ENCODE results near the gene ABCA2. TPM values are rescaled to one million over a fixed set of nuclear protein-coding genes. Genes with fewer than 3 reads are reported as not detected.

ABCA2 gene
- total and polyA plus RNA-seq, 9 of the 15 experiments (the other 6 are each of a cell fraction or from before 2014, with no cell fraction given), result 0.69 to 16.3 (median 6.1) TPM; not detected in 2

DNA sequence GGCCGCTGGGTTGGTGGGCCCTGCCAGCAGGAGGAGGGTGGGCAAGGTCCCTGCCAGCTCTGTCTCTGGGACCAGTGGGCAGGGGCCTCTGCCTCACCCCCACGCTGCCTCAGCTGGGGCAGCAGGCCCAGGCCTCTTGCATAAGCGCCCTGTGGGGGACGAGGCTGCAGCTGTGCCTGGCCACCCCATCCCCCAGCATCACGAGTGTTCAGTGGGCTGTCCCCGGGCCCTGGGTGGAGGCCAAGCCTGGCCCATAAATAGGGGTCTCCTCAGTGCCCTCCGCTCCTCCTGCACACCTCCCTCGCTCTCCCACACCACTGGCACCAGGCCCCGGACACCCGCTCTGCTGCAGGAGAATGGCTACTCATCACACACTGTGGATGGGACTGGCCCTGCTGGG, 50.8 kb downstream of the ABCA2 start, which contains the start of gene PTGDS:
Gene PTGDS, plus strand, starts transcription at position 282 of the 400 bp plus-strand sequence. Its CDS starts 75 bp downstream, at position 357.
- peak within 1 kb of the TSS; percentile 51 to 92; a peak in 3 of 4 replicates for H3K9ac ChIP-seq (ENCODE audit: insufficient read depth in 1 of 2, low read depth in 2 of 2, low read length in 2 of 2)
- peak within 1 kb of the TSS; percentile 54 for H3K4me3 ChIP-seq
- ChIA-PET CTCF (ENCODE audit: low intra/inter-chr PET ratio) (no interaction called here), POLR2A (interaction anchor here (0.7 to 1.4 kb wide), 2 partner anchors 11 to 45 kb away, joined by 3 to 4 read pairs; no protein-coding TSS in a partner anchor)
- no peak for ATAC-seq
- BruUV-seq (replicated peaks), result no TSS peak
- peaks cover 9 to 96% of the 10 kb centered on the region in 2 experiments; a peak in 4 of 5 replicates for H3K4me1 ChIP-seq (replicated peaks in 1 of 2; ENCODE audit: control insufficient read depth in 2 of 2, insufficient read depth in 2 of 2, low read length in 2 of 2)
- H3K4me2 ChIP-seq (ENCODE audit: insufficient read depth, low read length), result peak within 1 kb of the TSS; percentile 82
- in situ Hi-C loops (cut with MboI) (no loop called here), intact Hi-C loops (cut with micrococcal nuclease) (no loop called here)
- TF ChIP-seq, protein P1, sequence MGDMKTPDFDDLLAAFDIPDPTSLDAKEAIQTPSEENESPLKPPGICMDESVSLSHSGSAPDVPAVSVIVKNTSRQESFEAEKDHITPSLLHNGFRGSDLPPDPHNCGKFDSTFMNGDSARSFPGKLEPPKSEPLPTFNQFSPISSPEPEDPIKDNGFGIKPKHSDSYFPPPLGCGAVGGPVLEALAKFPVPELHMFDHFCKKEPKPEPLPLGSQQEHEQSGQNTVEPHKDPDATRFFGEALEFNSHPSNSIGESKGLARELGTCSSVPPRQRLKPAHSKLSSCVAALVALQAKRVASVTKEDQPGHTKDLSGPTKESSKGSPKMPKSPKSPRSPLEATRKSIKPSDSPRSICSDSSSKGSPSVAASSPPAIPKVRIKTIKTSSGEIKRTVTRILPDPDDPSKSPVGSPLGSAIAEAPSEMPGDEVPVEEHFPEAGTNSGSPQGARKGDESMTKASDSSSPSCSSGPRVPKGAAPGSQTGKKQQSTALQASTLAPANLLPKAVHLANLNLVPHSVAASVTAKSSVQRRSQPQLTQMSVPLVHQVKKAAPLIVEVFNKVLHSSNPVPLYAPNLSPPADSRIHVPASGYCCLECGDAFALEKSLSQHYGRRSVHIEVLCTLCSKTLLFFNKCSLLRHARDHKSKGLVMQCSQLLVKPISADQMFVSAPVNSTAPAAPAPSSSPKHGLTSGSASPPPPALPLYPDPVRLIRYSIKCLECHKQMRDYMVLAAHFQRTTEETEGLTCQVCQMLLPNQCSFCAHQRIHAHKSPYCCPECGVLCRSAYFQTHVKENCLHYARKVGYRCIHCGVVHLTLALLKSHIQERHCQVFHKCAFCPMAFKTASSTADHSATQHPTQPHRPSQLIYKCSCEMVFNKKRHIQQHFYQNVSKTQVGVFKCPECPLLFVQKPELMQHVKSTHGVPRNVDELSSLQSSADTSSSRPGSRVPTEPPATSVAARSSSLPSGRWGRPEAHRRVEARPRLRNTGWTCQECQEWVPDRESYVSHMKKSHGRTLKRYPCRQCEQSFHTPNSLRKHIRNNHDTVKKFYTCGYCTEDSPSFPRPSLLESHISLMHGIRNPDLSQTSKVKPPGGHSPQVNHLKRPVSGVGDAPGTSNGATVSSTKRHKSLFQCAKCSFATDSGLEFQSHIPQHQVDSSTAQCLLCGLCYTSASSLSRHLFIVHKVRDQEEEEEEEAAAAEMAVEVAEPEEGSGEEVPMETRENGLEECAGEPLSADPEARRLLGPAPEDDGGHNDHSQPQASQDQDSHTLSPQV (IDR thresholded peaks at IDR 0.05), result no peak
- no peak for TF ChIP-seq SOX6 (IDR thresholded peaks at IDR 0.05)
- H3K79me2 ChIP-seq (ENCODE audit: control insufficient read depth, insufficient read depth, low read length), result no peaks in the 10 kb centered on the region
- no peaks in the 10 kb centered on the region for H3K36me3 ChIP-seq (ENCODE audit: control insufficient read depth, insufficient read depth, low read length)
- H3K9me1 ChIP-seq (ENCODE audit: control insufficient read depth, insufficient read depth, low read length), result no peaks in the 10 kb centered on the region
- H4K20me1 ChIP-seq (replicated peaks; ENCODE audit: control insufficient read depth, insufficient read depth, low read length), result no peaks in the 10 kb centered on the region
- no peaks in the 10 kb centered on the region for H3K27me3 ChIP-seq (ENCODE audit: control insufficient read depth in 2 of 2, insufficient read depth in 2 of 2, low read length in 2 of 2)
- peak within 1 kb of the TSS; percentile 97 for H2AFZ ChIP-seq (ENCODE audit: low read depth, low read length)
- no peak for FAIRE-seq
- 70% methylated on average over 8 of the region's 10 CpGs for WGBS (ENCODE audit: insufficient coverage, low coverage, missing lambda C conversion rate)
- H3K9me3 ChIP-seq (replicated peaks; ENCODE audit: control insufficient read depth, insufficient read depth, low read depth, low read length), result no peaks in the 10 kb centered on the region
- DNase-seq (ENCODE audit: extremely low read depth in 1 of 4, low spot score in 3 of 4), result no peak
- peak within 1 kb of the TSS; percentile 59; the same call in 2 of the 3 replicates for H3K27ac ChIP-seq (ENCODE audit: extremely low read depth, low read depth, low read length)
